Vagina (tissue), 2 donors: ENCODE results near the gene ANXA5.

Source experiments
- POLR2A ChIP-seq, 2 donors: fragments of 450-650 bp; IDR thresholded peaks; one replicate each; pipeline ENCODE4 v1.6.1; 2017; ENCODE audit warnings: antibody characterized with exemption in 2 of 2, mild to moderate bottlenecking in 2 of 2, moderate library complexity in 2 of 2
- POLR2AphosphoS5 ChIP-seq, 2 donors: sonication (generic); formaldehyde crosslinking; IDR thresholded peaks; one replicate each; pipeline ENCODE4 v1.9.0; 2017; ENCODE audit warnings: antibody characterized with exemption in 2 of 2, mild to moderate bottlenecking in 2 of 2, low read depth in 1 of 2; ENCODE audit not compliant: insufficient read depth in 1 of 2
- TF ChIP-seq, protein P1 (sequence below), 3 experiments: fragments of 450-650 bp in 2 of 3; fragments of 200-600 bp in 1 of 3; sonication (generic) in 1 of 3; IDR thresholded peaks; one replicate each; pipeline ENCODE4 v1.5.1; 2017 to 2019; ENCODE audit warnings: antibody characterized with exemption in 3 of 3, mild to moderate bottlenecking in 2 of 3, moderate library complexity in 2 of 3

DNA sequence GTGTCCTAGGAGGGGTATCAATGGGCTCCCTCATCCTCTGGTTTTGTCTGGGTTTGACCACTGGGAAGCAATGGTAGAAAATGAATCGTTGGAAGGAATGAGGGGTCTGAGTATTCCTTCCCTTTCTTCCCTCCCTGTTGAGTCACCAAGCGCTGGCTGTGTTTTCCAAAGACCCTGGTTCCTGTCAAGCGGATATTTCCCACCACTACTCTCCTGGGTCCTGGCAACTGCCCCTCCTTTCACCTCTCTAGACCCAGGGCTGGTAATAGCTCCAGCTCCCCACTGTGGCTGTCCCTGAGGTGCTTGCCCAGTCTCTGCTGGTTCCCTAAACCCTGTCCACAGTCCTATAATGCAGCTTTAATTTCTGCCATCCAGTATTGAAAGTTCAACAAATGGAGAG lies 46.0 kb upstream of the ANXA5 start:
- TF ChIP-seq POLR2AphosphoS5 (IDR thresholded peaks at IDR 0.05; ENCODE audit: insufficient read depth in 1 of 2, low read depth in 1 of 2) (no peak), POLR2A (IDR thresholded peaks at IDR 0.05) (no peak)
- TF ChIP-seq, protein P1, sequence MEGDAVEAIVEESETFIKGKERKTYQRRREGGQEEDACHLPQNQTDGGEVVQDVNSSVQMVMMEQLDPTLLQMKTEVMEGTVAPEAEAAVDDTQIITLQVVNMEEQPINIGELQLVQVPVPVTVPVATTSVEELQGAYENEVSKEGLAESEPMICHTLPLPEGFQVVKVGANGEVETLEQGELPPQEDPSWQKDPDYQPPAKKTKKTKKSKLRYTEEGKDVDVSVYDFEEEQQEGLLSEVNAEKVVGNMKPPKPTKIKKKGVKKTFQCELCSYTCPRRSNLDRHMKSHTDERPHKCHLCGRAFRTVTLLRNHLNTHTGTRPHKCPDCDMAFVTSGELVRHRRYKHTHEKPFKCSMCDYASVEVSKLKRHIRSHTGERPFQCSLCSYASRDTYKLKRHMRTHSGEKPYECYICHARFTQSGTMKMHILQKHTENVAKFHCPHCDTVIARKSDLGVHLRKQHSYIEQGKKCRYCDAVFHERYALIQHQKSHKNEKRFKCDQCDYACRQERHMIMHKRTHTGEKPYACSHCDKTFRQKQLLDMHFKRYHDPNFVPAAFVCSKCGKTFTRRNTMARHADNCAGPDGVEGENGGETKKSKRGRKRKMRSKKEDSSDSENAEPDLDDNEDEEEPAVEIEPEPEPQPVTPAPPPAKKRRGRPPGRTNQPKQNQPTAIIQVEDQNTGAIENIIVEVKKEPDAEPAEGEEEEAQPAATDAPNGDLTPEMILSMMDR (IDR thresholded peaks at IDR 0.05), result no peak
